OCI-LY1 (cell line): ENCODE data around the gene XKR7.
A peak's percentile ranks its signal among the peaks of the same experiment; 100 is the strongest.

ENCODE experiments used
- H2AFZ ChIP-seq: fragments of 200-600 bp; sonication (generic), shearing (Covaris generic); 2 replicates; pipeline ENCODE4 v1.6.0; 2014; ENCODE audit warnings: antibody characterized with exemption, mild to moderate bottlenecking, low read length
- H3F3A ChIP-seq: fragments of 200-600 bp; sonication (generic), shearing (Covaris generic); 2 replicates; pipeline ENCODE4 v1.6.0; 2014; ENCODE audit warnings: mild to moderate bottlenecking, antibody characterized with exemption, low read length, moderate library complexity; ENCODE audit not compliant: insufficient read depth
- H3K27ac ChIP-seq: fragments of 200-600 bp; sonication (generic); 2 replicates; pipeline ENCODE4 v1.5.1; 2014; ENCODE audit warnings: low read length, mixed run types, mild to moderate bottlenecking, low read depth; ENCODE audit not compliant: poor library complexity, severe bottlenecking
- H3K27me3 ChIP-seq: fragments of 200-600 bp; sonication (generic); 2 replicates; pipeline ENCODE4 v1.6.0; 2014; ENCODE audit warnings: antibody characterized with exemption, mild to moderate bottlenecking, low read length, moderate library complexity; ENCODE audit not compliant: insufficient read depth
- H3K36me3 ChIP-seq: fragments of 200-600 bp; sonication (generic); 2 replicates; pipeline ENCODE4 v1.6.1; 2014; ENCODE audit warnings: mild to moderate bottlenecking, antibody characterized with exemption, low read length, moderate library complexity, mixed read lengths; ENCODE audit not compliant: insufficient read depth
- H3K4me1 ChIP-seq: fragments of 200-600 bp; sonication (generic); 2 replicates; pipeline ENCODE4 v1.5.1; 2014; ENCODE audit warnings: mild to moderate bottlenecking, low read length, moderate library complexity; ENCODE audit not compliant: insufficient read depth, severe bottlenecking
- H3K4me2 ChIP-seq: fragments of 200-600 bp; sonication (generic), shearing (Covaris generic); 2 replicates; pipeline ENCODE4 v1.6.1; 2014; ENCODE audit warnings: low read length
- H3K4me3 ChIP-seq: fragments of 200-600 bp; sonication (generic); 2 replicates; pipeline ENCODE4 v1.5.1; 2014; ENCODE audit warnings: low read length, low read depth, mild to moderate bottlenecking, mixed read lengths; ENCODE audit not compliant: poor library complexity, severe bottlenecking
- H3K79me2 ChIP-seq: fragments of 200-600 bp; shearing (Covaris generic); 2 replicates; pipeline ENCODE4 v1.6.1; 2016; ENCODE audit warnings: mixed run types, low read length, mixed read lengths; ENCODE audit not compliant: insufficient read depth
- H3K9ac ChIP-seq: fragments of 200-600 bp; sonication (generic), shearing (Covaris generic); 2 replicates; pipeline ENCODE4 v1.6.1; 2014; ENCODE audit warnings: mild to moderate bottlenecking, low read length, mixed read lengths
- H3K9me2 ChIP-seq: fragments of 200-600 bp; sonication (generic), shearing (Covaris generic); 2 replicates; pipeline ENCODE4 v1.6.1; 2014; ENCODE audit warnings: low read depth, mild to moderate bottlenecking, low read length, mixed read lengths
- H3K9me3 ChIP-seq: fragments of 200-600 bp; shearing (Covaris generic); 2 replicates; pipeline ENCODE4 v1.6.1; 2014; ENCODE audit warnings: low read length, mixed read lengths
- H4K20me1 ChIP-seq: fragments of 200-600 bp; sonication (generic), shearing (Covaris generic); 2 replicates; pipeline ENCODE4 v1.6.0; 2016; ENCODE audit warnings: mild to moderate bottlenecking, low read length; ENCODE audit not compliant: insufficient read depth
- EZH2 ChIP-seq: fragments of 200-600 bp; sonication (generic), shearing (Covaris generic); IDR thresholded peaks from 2 replicates; pipeline ENCODE4 v1.8.0; 2017; ENCODE audit warnings: borderline replicate concordance, mixed run types, mild to moderate bottlenecking, antibody characterized with exemption, low read length, moderate library complexity, mixed read lengths
- TF ChIP-seq, protein P1 (sequence below): fragments of 200-600 bp; sonication (generic), shearing (Covaris generic); IDR thresholded peaks from 2 replicates; pipeline ENCODE4 v1.5.1; 2017; ENCODE audit warnings: mild to moderate bottlenecking, antibody characterized with exemption, low read length, moderate library complexity, mixed read lengths

The XKR7 gene

DNA sequence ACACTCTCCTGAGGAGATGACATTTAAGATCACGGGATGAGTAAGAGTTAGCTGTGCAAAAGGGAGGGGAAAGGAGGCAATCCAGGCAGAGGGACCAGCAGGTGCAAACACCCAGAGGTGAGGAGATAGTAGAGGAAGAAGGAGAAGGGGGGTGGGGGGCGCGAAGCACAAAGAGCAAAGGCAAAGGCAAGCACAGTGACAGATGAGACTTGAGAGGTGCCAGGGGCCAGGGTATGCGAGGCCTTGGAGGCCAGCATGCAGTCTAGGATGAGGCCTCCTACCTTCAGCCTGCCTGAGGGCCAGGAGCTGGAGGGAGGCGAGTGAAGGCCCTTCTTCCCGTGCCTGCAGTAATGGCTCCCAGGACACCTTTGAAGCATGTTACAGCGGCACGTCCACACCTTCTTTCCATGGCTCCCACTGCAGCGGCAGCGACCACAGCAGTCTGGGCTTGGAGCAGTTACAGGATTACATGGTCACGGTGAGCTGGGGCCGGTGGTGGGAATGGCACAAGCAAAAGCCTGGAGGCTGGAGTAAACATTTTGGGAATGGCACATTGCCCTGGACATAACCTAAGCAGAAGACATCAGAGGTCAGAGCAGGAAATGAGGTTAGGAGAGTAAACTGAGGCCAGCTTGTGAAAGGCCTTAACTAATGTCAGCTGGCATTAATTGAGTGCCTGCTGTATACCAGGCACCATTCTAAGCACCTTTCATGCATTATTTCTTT, 60.9 kb downstream of the XKR7 start:
- no peak overlapping the region for H3K9ac ChIP-seq
- no peaks in the 10 kb centered on the region for H3K36me3 ChIP-seq
- no peaks in the 10 kb centered on the region for H4K20me1 ChIP-seq
- H3K9me3 ChIP-seq: no peaks in the 10 kb centered on the region
- H3K4me3 ChIP-seq: no peak overlapping the region
- no peaks in the 10 kb centered on the region for H3F3A ChIP-seq
- no peak for TF ChIP-seq EZH2
- TF ChIP-seq, protein P1, sequence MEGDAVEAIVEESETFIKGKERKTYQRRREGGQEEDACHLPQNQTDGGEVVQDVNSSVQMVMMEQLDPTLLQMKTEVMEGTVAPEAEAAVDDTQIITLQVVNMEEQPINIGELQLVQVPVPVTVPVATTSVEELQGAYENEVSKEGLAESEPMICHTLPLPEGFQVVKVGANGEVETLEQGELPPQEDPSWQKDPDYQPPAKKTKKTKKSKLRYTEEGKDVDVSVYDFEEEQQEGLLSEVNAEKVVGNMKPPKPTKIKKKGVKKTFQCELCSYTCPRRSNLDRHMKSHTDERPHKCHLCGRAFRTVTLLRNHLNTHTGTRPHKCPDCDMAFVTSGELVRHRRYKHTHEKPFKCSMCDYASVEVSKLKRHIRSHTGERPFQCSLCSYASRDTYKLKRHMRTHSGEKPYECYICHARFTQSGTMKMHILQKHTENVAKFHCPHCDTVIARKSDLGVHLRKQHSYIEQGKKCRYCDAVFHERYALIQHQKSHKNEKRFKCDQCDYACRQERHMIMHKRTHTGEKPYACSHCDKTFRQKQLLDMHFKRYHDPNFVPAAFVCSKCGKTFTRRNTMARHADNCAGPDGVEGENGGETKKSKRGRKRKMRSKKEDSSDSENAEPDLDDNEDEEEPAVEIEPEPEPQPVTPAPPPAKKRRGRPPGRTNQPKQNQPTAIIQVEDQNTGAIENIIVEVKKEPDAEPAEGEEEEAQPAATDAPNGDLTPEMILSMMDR: no peak
- H3K79me2 ChIP-seq: no peaks in the 10 kb centered on the region
- H3K27me3 ChIP-seq: peaks cover 6% of the 10 kb centered on the region
- no peak overlapping the region for H2AFZ ChIP-seq
- H3K4me1 ChIP-seq: no peaks in the 10 kb centered on the region
- no peak overlapping the region for H3K4me2 ChIP-seq
- no peaks in the 10 kb centered on the region for H3K9me2 ChIP-seq
- H3K27ac ChIP-seq: no peak overlapping the region

DNA sequence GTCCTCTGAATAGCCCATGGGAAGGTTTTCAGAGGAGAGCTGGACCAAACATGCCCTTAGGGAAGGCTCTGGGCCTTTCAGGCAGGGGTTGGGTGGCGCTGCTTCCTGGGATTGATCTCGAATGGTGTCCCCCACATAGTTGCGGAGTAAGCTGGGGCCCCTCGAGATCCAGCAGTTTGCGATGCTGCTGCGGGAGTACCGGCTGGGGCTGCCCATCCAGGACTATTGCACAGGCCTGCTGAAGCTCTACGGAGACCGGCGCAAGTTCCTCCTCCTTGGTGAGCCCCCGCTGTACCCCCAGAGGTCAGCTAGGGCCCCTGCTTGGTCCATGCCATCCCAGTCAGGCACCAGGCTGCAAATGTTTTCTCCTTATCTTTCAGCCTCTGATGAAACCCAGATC, 61.6 kb downstream of the XKR7 start:
- no peaks in the 10 kb centered on the region for H3K9me2 ChIP-seq
- H3K79me2 ChIP-seq: no peaks in the 10 kb centered on the region
- no peak overlapping the region for H3K4me2 ChIP-seq
- no peak overlapping the region for H3K27ac ChIP-seq
- no peaks in the 10 kb centered on the region for H3F3A ChIP-seq
- TF ChIP-seq, protein P1: no peak
- no peak for TF ChIP-seq EZH2
- no peaks in the 10 kb centered on the region for H3K9me3 ChIP-seq
- H3K36me3 ChIP-seq: no peaks in the 10 kb centered on the region
- H4K20me1 ChIP-seq: no peaks in the 10 kb centered on the region
- no peak overlapping the region for H3K9ac ChIP-seq
- no peak overlapping the region for H3K4me3 ChIP-seq
- peaks cover 6% of the 10 kb centered on the region for H3K27me3 ChIP-seq
- H2AFZ ChIP-seq: no peak overlapping the region
- H3K4me1 ChIP-seq: no peaks in the 10 kb centered on the region

DNA sequence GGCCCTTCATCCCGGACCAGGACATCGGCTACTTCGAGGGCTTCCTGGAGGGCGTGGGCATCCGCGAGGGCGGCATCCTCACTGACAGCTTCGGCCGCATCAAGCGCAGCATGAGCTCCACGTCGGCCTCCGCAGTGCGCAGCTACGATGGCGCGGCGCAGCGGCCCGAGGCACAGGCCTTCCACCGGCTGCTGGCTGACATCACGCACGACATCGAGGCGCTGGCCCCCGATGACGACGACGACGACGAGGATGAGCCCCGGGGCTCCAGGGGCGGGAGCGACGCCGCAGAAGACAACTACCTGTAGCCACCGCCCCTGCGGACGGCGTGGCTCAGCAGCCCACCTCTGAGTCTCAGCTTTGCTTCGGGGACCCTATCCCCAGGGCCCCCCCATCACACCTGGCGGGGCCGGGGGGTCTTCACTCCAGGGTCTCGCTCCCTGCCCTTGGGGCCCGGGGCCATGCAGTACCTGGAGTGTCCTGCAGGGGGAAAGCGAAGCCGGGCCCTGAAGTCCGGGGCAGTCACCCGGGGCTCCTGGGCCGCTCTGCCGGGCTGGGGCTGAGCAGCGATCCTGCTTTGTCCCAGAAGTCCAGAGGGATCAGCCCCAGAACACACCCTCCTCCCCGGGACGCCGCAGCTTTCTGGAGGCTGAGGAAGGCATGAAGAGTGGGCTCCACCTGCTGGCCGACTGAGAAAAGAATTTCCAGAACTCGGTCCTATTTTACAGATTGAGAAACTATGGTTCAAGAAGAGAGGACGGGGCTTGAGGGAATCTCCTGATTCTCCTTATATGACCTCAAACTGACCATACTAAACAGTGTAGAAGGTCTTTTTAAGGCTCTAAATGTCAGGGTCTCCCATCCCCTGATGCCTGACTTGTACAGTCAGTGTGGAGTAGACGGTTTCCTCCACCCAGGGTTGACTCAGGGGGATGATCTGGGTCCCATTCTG, 63.3 kb downstream of the XKR7 start:
- peak overlapping the region; percentile 53; the same call in 1 of the 2 replicates for H3K4me2 ChIP-seq
- no peak for TF ChIP-seq EZH2
- TF ChIP-seq, protein P1: peak; percentile 99
- H3F3A ChIP-seq: no peaks in the 10 kb centered on the region
- H3K27ac ChIP-seq: no peak overlapping the region
- no peaks in the 10 kb centered on the region for H3K9me3 ChIP-seq
- H2AFZ ChIP-seq: no peak overlapping the region
- no peak overlapping the region for H3K9ac ChIP-seq
- H3K79me2 ChIP-seq: no peaks in the 10 kb centered on the region
- H3K9me2 ChIP-seq: no peaks in the 10 kb centered on the region
- no peaks in the 10 kb centered on the region for H4K20me1 ChIP-seq
- H3K36me3 ChIP-seq: no peaks in the 10 kb centered on the region
- H3K4me1 ChIP-seq: no peaks in the 10 kb centered on the region
- H3K4me3 ChIP-seq: no peak overlapping the region
- H3K27me3 ChIP-seq: peaks cover 6% of the 10 kb centered on the region
